Left ventricle myocardium inferior (tissue), 1 donor: ENCODE data around the gene NCAM2. TPM values are rescaled to one million over a fixed set of nuclear protein-coding genes. Genes with fewer than 3 reads are reported as not detected.

Experiments
- DNase-seq: peaks from one replicate; pipeline ENCODE4 v3.0.0-alpha.2; 2020
- H3K27ac ChIP-seq: fragments of 200-600 bp; replicated peaks from 2 replicates; pipeline ENCODE4 v1.8.0; 2021
- H3K27me3 ChIP-seq: fragments of 200-600 bp; 2 replicates; pipeline ENCODE4 v1.8.0; 2021; ENCODE audit warnings: low read depth
- H3K36me3 ChIP-seq: fragments of 200-600 bp; 2 replicates; pipeline ENCODE4 v1.8.0; 2021
- H3K4me1 ChIP-seq: fragments of 200-600 bp; 2 replicates; pipeline ENCODE4 v1.8.0; 2021
- H3K4me3 ChIP-seq: fragments of 200-600 bp; 2 replicates; pipeline ENCODE4 v1.8.0; 2021; ENCODE audit warnings: mild to moderate bottlenecking, moderate library complexity
- H3K9me3 ChIP-seq: fragments of 200-600 bp; replicated peaks from 2 replicates; pipeline ENCODE4 v1.8.0; 2021
- intact Hi-C: fragments of 100-400 bp; cut with micrococcal nuclease; formaldehyde crosslinking; loops from one replicate; pipeline ENCODE4 v1.11.0; 2022
- total RNA-seq: library from RNA; stranded (reverse); fragmentation: NEBNext Ultra II Directional; extraction: Animal tissue kit (Norgen Biotek cat#: 25700); gene quantifications from one replicate; pipeline ENCODE4 v1.2.1, GENCODE V29; 2021
- TF ChIP-seq, protein P1 (sequence below): fragments of 200-600 bp; IDR thresholded peaks from 2 replicates; pipeline ENCODE4 v1.8.0; 2021; ENCODE audit warnings: antibody characterized with exemption, mild to moderate bottlenecking, borderline replicate concordance
- donor health status: DM: no; HTN: yes; CAD: no; lungs with severe emphysema.

Gene NCAM2
- total RNA-seq, 1 donor from 2014 or later = 4.4 TPM

DNA sequence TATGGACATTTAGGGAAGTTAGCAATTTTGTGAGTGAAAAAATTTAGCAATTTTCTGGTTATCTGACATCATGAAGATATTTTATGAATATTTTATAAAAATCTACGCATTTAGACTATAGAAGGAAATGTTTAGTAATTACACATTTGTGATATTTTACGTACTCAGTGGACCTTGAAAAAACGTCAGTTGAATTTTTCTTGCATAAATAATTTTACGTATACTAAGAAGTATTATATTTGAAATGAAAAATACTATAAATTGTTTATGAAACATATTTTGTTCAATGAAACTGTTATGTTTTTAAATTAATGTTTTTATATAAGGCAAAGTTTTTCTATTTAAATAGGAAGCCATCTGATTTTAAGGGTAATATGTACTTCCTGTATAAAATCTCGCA lies 462.8 kb downstream of the NCAM2 start:
- no peak overlapping the region for H3K27ac ChIP-seq
- no peak overlapping the region for H3K4me3 ChIP-seq
- H3K27me3 ChIP-seq = no peaks in the 10 kb centered on the region
- TF ChIP-seq, protein P1, sequence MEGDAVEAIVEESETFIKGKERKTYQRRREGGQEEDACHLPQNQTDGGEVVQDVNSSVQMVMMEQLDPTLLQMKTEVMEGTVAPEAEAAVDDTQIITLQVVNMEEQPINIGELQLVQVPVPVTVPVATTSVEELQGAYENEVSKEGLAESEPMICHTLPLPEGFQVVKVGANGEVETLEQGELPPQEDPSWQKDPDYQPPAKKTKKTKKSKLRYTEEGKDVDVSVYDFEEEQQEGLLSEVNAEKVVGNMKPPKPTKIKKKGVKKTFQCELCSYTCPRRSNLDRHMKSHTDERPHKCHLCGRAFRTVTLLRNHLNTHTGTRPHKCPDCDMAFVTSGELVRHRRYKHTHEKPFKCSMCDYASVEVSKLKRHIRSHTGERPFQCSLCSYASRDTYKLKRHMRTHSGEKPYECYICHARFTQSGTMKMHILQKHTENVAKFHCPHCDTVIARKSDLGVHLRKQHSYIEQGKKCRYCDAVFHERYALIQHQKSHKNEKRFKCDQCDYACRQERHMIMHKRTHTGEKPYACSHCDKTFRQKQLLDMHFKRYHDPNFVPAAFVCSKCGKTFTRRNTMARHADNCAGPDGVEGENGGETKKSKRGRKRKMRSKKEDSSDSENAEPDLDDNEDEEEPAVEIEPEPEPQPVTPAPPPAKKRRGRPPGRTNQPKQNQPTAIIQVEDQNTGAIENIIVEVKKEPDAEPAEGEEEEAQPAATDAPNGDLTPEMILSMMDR = no peak
- no peaks in the 10 kb centered on the region for H3K36me3 ChIP-seq
- intact Hi-C loops = no loop called here
- DNase-seq = no peak
- H3K4me1 ChIP-seq = no peaks in the 10 kb centered on the region
- H3K9me3 ChIP-seq = no peaks in the 10 kb centered on the region

DNA sequence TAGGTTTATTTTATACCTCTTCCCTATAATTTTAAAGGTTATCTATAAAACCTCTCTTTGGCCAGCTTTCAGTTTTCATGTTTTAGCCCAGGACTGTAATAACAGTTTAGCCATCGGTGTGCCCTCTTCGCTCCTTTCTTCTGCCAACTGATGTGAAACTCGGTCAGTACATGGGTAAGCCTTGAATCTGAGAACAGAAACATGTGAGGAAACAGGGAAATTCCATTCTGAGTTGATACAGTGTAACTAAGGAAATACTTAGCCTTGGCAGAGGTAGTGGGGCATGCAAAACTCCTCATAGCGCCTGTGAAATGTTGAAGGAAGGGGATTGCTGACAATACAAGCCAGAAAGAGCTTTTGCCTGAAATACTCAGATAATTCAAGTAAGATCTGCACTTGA lies 465.2 kb downstream of the NCAM2 start:
- Histone ChIP-seq H3K4me3 (no peak overlapping the region), H3K27ac (no peak overlapping the region), H3K27me3 (no peaks in the 10 kb centered on the region), H3K4me1 (no peaks in the 10 kb centered on the region), H3K9me3 (no peaks in the 10 kb centered on the region), H3K36me3 (no peaks in the 10 kb centered on the region)
- intact Hi-C loops = no loop called here
- TF ChIP-seq, protein P1 = no peak
- no peak for DNase-seq

DNA sequence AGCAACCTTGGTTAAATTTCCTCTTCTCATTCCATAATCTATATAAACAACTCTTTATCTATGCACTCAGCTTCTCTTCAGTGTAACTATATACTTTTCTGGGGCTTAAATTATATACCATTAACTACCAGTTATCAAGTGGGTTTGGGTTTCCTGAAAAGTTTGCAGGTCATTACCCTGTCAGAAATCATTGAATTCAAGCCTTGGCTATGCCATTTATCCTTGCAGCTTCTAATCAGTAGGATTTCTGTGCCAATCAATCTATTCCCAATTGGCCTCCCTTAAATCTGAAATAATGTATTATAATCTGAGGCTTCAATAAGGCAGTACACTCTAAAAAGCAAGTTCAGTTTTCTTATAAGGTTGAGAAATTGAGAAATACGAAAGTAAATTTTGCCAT lies 466.5 kb downstream of the NCAM2 start:
- H3K27me3 ChIP-seq = no peaks in the 10 kb centered on the region
- H3K9me3 ChIP-seq = no peaks in the 10 kb centered on the region
- H3K36me3 ChIP-seq = no peaks in the 10 kb centered on the region
- TF ChIP-seq, protein P1 = no peak
- H3K4me3 ChIP-seq = no peak overlapping the region
- no peaks in the 10 kb centered on the region for H3K4me1 ChIP-seq
- no peak for DNase-seq
- H3K27ac ChIP-seq = no peak overlapping the region
- intact Hi-C loops = no loop called here

DNA sequence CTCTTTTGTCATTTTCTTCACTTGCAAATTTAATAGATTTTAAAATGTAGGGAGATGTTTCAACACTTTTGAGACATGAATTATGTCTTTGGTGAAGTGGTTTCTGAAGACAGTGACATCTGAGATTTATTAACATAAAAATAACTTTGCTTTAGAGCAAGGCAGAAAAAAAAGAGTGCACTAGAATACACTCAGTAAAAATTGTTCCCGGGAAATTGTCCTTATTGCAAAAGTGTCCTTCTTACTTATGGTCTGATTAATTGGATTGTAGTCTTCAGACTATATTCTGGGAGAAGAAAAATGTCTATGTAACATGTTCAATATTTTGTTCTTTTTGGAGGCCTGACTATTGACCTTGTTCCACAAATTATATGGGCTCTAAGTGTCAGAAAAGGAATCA lies 468.5 kb downstream of the NCAM2 start:
- H3K27me3 ChIP-seq = no peaks in the 10 kb centered on the region
- H3K4me3 ChIP-seq = no peak overlapping the region
- H3K36me3 ChIP-seq = no peaks in the 10 kb centered on the region
- intact Hi-C loops = no loop called here
- H3K27ac ChIP-seq = no peak overlapping the region
- H3K9me3 ChIP-seq = peaks cover 4% of the 10 kb centered on the region
- no peaks in the 10 kb centered on the region for H3K4me1 ChIP-seq
- no peak for DNase-seq
- TF ChIP-seq, protein P1 = no peak

DNA sequence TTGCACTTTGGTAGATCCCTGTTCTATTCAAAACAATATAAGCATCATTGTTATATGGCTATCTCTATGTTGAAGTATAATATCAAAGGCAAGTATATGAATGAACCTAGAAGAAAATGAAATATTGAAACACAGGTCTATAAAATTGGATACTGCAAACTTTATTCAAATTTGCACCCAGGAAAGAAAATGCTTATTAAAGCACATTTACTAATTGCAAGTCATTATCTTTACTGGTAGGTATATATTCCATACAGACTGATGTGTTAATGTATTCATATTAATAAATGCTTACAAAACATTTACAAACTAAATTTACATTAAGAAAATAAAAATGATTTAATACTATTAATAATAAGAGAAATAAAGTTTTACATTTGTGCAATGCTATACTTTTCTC lies 469.8 kb downstream of the NCAM2 start:
- TF ChIP-seq, protein P1 = no peak
- Histone ChIP-seq H3K9me3 (peaks cover 5% of the 10 kb centered on the region), H3K27me3 (no peaks in the 10 kb centered on the region), H3K4me3 (no peak overlapping the region), H3K4me1 (no peaks in the 10 kb centered on the region), H3K27ac (no peak overlapping the region), H3K36me3 (no peaks in the 10 kb centered on the region)
- intact Hi-C loops = no loop called here
- DNase-seq = no peak

DNA sequence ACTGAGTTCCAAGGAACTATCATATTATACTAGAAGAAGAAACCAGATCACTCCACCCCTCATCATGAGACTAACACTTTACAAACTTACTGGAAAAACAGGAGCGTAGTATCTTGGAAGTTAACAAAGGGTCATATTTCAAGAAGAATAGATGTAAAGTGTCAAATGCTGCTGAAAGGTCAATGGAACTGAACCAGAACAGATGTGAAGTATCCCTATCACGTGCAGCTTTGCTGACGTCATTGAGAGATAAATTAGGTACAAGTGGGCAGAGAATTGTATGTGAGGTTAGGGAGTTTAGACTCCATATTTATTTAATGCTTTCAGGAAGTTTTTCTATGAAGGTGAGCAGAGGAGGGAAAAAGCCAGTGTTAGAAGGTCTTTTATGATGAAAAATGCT lies 483.0 kb downstream of the NCAM2 start:
- Histone ChIP-seq H3K9me3 (no peaks in the 10 kb centered on the region), H3K4me3 (no peak overlapping the region), H3K36me3 (no peaks in the 10 kb centered on the region), H3K4me1 (no peaks in the 10 kb centered on the region), H3K27ac (no peak overlapping the region), H3K27me3 (no peaks in the 10 kb centered on the region)
- TF ChIP-seq, protein P1 = no peak
- DNase-seq = no peak
- intact Hi-C loops = no loop called here
